HEK293 (cell line): Measurements from ENCODE around the gene RSBN1L.
A peak's percentile ranks its signal among the peaks of the same experiment; 100 is the strongest.

ENCODE experiments used
- SALL2 ChIP-seq: fragments of 450-650 bp; formaldehyde crosslinking; IDR thresholded peaks from 2 replicates; pipeline ENCODE4 v1.5.0; 2017; ENCODE audit warnings: missing biosample characterization, mild to moderate bottlenecking, missing genetic modification characterization, borderline replicate concordance
- SETDB1 ChIP-seq: IDR thresholded peaks from one replicate; pipeline ENCODE4 v1.6.1; 2017; ENCODE audit warnings: mild to moderate bottlenecking, low read length, moderate library complexity, mixed read lengths; ENCODE audit not compliant: insufficient read length
- SP2 ChIP-seq: fragments of 450-650 bp; formaldehyde crosslinking; IDR thresholded peaks from 2 replicates; pipeline ENCODE4 v1.5.1; 2016; ENCODE audit warnings: missing biosample characterization, missing genetic modification characterization
- YY2 ChIP-seq: fragments of 450-650 bp; formaldehyde crosslinking; IDR thresholded peaks from 2 replicates; pipeline ENCODE4 v1.5.1; 2016; ENCODE audit warnings: missing biosample characterization, missing genetic modification characterization
- ZBTB21 ChIP-seq: fragments of 450-650 bp; formaldehyde crosslinking; IDR thresholded peaks from 2 replicates; pipeline ENCODE4 v1.5.1; 2017; ENCODE audit warnings: missing biosample characterization, missing genetic modification characterization
- ZBTB8A ChIP-seq: fragments of 450-650 bp; formaldehyde crosslinking; IDR thresholded peaks from 2 replicates; pipeline ENCODE4 v1.5.1; 2016; ENCODE audit warnings: missing biosample characterization, missing genetic modification characterization
- ZFP41 ChIP-seq: fragments of 450-650 bp; formaldehyde crosslinking; IDR thresholded peaks from 2 replicates; pipeline ENCODE4 v1.5.1; 2016; ENCODE audit warnings: missing biosample characterization, missing genetic modification characterization, borderline replicate concordance
- ZIC2 ChIP-seq: fragments of 450-650 bp; formaldehyde crosslinking; IDR thresholded peaks from 2 replicates; pipeline ENCODE4 v1.5.1; 2016; ENCODE audit warnings: missing biosample characterization, missing genetic modification characterization
- ZNF132 ChIP-seq: fragments of 450-650 bp; formaldehyde crosslinking; IDR thresholded peaks from 2 replicates; pipeline ENCODE4 v1.5.1; 2017; ENCODE audit warnings: missing biosample characterization, missing genetic modification characterization, borderline replicate concordance
- ZNF248 ChIP-seq: fragments of 450-650 bp; formaldehyde crosslinking; IDR thresholded peaks from 2 replicates; pipeline ENCODE4 v1.5.1; 2017; ENCODE audit warnings: missing biosample characterization, missing genetic modification characterization
- ZNF335 ChIP-seq: fragments of 450-650 bp; formaldehyde crosslinking; conservative IDR thresholded peaks from 2 replicates; pipeline ENCODE4 v1.5.1; 2016; ENCODE audit warnings: missing biosample characterization, missing genetic modification characterization
- ZNF341 ChIP-seq: fragments of 450-650 bp; formaldehyde crosslinking; IDR thresholded peaks from 2 replicates; pipeline ENCODE4; 2016; ENCODE audit warnings: low read depth, missing biosample characterization, missing genetic modification characterization
- ZNF366 ChIP-seq: fragments of 450-650 bp; formaldehyde crosslinking; conservative IDR thresholded peaks from 2 replicates; pipeline ENCODE4 v1.5.1; 2016; ENCODE audit warnings: missing biosample characterization, missing genetic modification characterization
- ZNF426 ChIP-seq: fragments of 450-650 bp; formaldehyde crosslinking; IDR thresholded peaks from 2 replicates; pipeline ENCODE4 v1.5.1; 2017; ENCODE audit warnings: missing biosample characterization, missing genetic modification characterization, mild to moderate bottlenecking, inconsistent platforms, moderate library complexity
- ZNF549 ChIP-seq: fragments of 450-650 bp; IDR thresholded peaks from 2 replicates; pipeline ENCODE4 v1.5.1; 2018; ENCODE audit warnings: missing biosample characterization, missing genetic modification characterization, mild to moderate bottlenecking, inconsistent platforms, moderate library complexity
- ZNF623 ChIP-seq: fragments of 450-650 bp; formaldehyde crosslinking; IDR thresholded peaks from 2 replicates; pipeline ENCODE4 v1.5.1; 2016; ENCODE audit warnings: missing biosample characterization, missing genetic modification characterization
- ZNF629 ChIP-seq: fragments of 450-650 bp; formaldehyde crosslinking; IDR thresholded peaks from 2 replicates; pipeline ENCODE4 v1.5.1; 2017; ENCODE audit warnings: missing biosample characterization, missing genetic modification characterization
- ZNF76 ChIP-seq: fragments of 450-650 bp; formaldehyde crosslinking; IDR thresholded peaks from 2 replicates; pipeline ENCODE4; 2016; ENCODE audit warnings: low read depth, missing biosample characterization, missing genetic modification characterization, borderline replicate concordance
- ZNF768 ChIP-seq: fragments of 450-650 bp; formaldehyde crosslinking; IDR thresholded peaks from 2 replicates; pipeline ENCODE4 v1.5.1; 2018; ENCODE audit warnings: missing biosample characterization, mild to moderate bottlenecking, missing genetic modification characterization
- TF ChIP-seq, protein P1 (sequence below): fragments of 450-650 bp; formaldehyde crosslinking; optimal IDR thresholded peaks from 2 replicates; pipeline ENCODE3; 2016; ENCODE audit warnings: missing biosample characterization, mild to moderate bottlenecking, missing genetic modification characterization
- TF ChIP-seq, protein P2 (sequence below): fragments of 450-650 bp; IDR thresholded peaks from 2 replicates; pipeline ENCODE4 v1.5.1; 2018; ENCODE audit warnings: missing biosample characterization, mild to moderate bottlenecking, missing genetic modification characterization
- TF ChIP-seq, protein P3 (sequence below): fragments of 450-650 bp; formaldehyde crosslinking; IDR thresholded peaks from 2 replicates; pipeline ENCODE4 v1.5.1; 2017; ENCODE audit warnings: missing biosample characterization, mild to moderate bottlenecking, missing genetic modification characterization, moderate library complexity
- TF ChIP-seq, protein P4 (sequence below): fragments of 450-650 bp; formaldehyde crosslinking; IDR thresholded peaks from 2 replicates; pipeline ENCODE4 v1.5.1; 2017; ENCODE audit warnings: missing biosample characterization, missing genetic modification characterization
- TF ChIP-seq, protein P5 (sequence below): IDR thresholded peaks from 2 replicates; pipeline ENCODE4 v1.6.1; 2011; ENCODE audit warnings: mild to moderate bottlenecking, low read depth, low read length, borderline replicate concordance
- TF ChIP-seq, protein P6 (sequence below): fragments of 450-650 bp; formaldehyde crosslinking; IDR thresholded peaks from 2 replicates; pipeline ENCODE4 v1.5.1; 2016; ENCODE audit warnings: missing biosample characterization, missing genetic modification characterization, borderline replicate concordance

The RSBN1L gene

DNA sequence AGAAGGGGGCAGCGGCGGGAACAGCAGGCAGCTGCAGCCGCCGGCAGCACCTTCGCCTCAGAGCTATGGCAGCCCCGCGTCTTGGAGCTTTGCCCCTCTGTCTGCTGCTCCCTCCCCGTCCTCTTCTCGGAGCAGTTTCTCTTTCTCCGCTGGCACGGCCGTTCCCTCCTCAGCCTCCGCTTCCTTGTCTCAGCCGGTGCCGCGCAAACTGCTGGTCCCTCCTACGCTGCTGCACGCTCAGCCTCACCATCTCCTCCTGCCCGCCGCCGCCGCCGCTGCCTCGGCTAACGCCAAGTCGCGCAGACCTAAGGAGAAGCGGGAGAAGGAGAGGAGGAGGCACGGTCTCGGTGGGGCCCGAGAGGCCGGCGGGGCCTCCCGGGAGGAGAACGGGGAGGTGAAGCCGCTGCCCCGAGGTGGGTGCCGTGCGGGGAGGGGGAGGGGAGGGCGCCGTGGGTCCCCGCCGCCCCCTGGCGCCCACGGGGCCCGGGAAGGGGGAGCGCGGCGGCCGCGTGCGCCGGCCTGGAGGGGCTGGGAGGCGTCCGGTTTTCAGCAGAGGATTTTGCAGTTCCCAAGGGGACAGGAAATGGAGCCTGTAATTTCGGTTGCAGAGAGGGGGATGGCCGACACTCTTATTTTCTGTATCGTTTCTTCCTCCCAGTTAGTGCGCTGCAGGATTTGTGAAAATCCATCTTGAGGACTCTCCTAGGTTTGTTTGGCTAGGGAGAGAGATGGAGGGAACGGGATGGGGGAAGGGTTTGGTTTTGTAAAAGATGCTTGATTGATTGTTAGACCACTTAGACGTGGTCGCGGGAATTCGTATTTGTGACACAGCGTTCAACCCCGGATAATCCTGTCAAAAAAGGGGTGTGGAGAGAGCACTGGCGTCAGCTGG is 630 bp downstream of the RSBN1L start (continued):
- TF ChIP-seq SETDB1 = no peak
- 0 out of 2 replicates have a peak, but pooled peaks have one; percentile 8 for TF ChIP-seq ZNF76 (tag by site-specific recombination)
- TF ChIP-seq ZFP41 (tag by site-specific recombination) = no peak
- peak; percentile 25; the same call in 1 of the 2 replicates for TF ChIP-seq SP2 (tag by site-specific recombination)
- no peak for TF ChIP-seq SALL2 (tag by site-specific recombination)
- peak; percentile 59 for TF ChIP-seq ZNF335 (tag by site-specific recombination)
- TF ChIP-seq YY2 (tag by site-specific recombination) = no peak; the same call in 1 of the 2 replicates
- TF ChIP-seq ZIC2 (tag by site-specific recombination) = 0 out of 2 replicates have a peak, but pooled peaks have one; percentile 6
- TF ChIP-seq ZNF366 (tag by site-specific recombination) = peak; percentile 76
- TF ChIP-seq, protein P1, sequence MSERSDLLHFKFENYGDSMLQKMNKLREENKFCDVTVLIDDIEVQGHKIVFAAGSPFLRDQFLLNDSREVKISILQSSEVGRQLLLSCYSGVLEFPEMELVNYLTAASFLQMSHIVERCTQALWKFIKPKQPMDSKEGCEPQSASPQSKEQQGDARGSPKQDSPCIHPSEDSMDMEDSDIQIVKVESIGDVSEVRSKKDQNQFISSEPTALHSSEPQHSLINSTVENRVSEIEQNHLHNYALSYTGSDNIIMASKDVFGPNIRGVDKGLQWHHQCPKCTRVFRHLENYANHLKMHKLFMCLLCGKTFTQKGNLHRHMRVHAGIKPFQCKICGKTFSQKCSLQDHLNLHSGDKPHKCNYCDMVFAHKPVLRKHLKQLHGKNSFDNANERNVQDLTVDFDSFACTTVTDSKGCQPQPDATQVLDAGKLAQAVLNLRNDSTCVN (tag by site-specific recombination) = peak; percentile 89
- TF ChIP-seq, protein P2, sequence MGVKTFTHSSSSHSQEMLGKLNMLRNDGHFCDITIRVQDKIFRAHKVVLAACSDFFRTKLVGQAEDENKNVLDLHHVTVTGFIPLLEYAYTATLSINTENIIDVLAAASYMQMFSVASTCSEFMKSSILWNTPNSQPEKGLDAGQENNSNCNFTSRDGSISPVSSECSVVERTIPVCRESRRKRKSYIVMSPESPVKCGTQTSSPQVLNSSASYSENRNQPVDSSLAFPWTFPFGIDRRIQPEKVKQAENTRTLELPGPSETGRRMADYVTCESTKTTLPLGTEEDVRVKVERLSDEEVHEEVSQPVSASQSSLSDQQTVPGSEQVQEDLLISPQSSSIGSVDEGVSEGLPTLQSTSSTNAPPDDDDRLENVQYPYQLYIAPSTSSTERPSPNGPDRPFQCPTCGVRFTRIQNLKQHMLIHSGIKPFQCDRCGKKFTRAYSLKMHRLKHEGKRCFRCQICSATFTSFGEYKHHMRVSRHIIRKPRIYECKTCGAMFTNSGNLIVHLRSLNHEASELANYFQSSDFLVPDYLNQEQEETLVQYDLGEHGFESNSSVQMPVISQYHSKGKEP (tag by site-specific recombination) = no peak
- TF ChIP-seq, protein P3, sequence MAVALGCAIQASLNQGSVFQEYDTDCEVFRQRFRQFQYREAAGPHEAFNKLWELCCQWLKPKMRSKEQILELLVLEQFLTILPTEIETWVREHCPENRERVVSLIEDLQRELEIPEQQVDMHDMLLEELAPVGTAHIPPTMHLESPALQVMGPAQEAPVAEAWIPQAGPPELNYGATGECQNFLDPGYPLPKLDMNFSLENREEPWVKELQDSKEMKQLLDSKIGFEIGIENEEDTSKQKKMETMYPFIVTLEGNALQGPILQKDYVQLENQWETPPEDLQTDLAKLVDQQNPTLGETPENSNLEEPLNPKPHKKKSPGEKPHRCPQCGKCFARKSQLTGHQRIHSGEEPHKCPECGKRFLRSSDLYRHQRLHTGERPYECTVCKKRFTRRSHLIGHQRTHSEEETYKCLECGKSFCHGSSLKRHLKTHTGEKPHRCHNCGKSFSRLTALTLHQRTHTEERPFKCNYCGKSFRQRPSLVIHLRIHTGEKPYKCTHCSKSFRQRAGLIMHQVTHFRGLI (tag by site-specific recombination) = no peak
- TF ChIP-seq ZNF341 (tag by site-specific recombination) = peak; percentile 93
- TF ChIP-seq, protein P4, sequence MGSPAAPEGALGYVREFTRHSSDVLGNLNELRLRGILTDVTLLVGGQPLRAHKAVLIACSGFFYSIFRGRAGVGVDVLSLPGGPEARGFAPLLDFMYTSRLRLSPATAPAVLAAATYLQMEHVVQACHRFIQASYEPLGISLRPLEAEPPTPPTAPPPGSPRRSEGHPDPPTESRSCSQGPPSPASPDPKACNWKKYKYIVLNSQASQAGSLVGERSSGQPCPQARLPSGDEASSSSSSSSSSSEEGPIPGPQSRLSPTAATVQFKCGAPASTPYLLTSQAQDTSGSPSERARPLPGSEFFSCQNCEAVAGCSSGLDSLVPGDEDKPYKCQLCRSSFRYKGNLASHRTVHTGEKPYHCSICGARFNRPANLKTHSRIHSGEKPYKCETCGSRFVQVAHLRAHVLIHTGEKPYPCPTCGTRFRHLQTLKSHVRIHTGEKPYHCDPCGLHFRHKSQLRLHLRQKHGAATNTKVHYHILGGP (tag by site-specific recombination) = no peak
- TF ChIP-seq, protein P5, sequence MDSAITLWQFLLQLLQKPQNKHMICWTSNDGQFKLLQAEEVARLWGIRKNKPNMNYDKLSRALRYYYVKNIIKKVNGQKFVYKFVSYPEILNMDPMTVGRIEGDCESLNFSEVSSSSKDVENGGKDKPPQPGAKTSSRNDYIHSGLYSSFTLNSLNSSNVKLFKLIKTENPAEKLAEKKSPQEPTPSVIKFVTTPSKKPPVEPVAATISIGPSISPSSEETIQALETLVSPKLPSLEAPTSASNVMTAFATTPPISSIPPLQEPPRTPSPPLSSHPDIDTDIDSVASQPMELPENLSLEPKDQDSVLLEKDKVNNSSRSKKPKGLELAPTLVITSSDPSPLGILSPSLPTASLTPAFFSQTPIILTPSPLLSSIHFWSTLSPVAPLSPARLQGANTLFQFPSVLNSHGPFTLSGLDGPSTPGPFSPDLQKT = no peak
- TF ChIP-seq ZNF629 = peak; percentile 40; the same call in 1 of the 2 replicates
- TF ChIP-seq, protein P6, sequence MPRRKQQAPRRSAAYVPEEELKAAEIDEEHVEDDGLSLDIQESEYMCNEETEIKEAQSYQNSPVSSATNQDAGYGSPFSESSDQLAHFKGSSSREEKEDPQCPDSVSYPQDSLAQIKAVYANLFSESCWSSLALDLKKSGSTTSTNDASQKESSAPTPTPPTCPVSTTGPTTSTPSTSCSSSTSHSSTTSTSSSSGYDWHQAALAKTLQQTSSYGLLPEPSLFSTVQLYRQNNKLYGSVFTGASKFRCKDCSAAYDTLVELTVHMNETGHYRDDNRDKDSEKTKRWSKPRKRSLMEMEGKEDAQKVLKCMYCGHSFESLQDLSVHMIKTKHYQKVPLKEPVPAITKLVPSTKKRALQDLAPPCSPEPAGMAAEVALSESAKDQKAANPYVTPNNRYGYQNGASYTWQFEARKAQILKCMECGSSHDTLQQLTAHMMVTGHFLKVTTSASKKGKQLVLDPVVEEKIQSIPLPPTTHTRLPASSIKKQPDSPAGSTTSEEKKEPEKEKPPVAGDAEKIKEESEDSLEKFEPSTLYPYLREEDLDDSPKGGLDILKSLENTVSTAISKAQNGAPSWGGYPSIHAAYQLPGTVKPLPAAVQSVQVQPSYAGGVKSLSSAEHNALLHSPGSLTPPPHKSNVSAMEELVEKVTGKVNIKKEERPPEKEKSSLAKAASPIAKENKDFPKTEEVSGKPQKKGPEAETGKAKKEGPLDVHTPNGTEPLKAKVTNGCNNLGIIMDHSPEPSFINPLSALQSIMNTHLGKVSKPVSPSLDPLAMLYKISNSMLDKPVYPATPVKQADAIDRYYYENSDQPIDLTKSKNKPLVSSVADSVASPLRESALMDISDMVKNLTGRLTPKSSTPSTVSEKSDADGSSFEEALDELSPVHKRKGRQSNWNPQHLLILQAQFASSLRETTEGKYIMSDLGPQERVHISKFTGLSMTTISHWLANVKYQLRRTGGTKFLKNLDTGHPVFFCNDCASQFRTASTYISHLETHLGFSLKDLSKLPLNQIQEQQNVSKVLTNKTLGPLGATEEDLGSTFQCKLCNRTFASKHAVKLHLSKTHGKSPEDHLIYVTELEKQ (tag by site-specific recombination) = peak; percentile 45; the same call in 1 of the 2 replicates
- no peak for TF ChIP-seq ZNF132 (tag by site-specific recombination)
- peak; percentile 52 for TF ChIP-seq ZBTB8A (tag by site-specific recombination)
- no peak for TF ChIP-seq ZNF768
- TF ChIP-seq ZNF426 (tag by site-specific recombination) = no peak
- no peak for TF ChIP-seq ZBTB21 (tag by site-specific recombination)
- no peak for TF ChIP-seq ZNF623 (tag by site-specific recombination)
- TF ChIP-seq ZNF549 (tag by site-specific recombination) = no peak
- TF ChIP-seq ZNF248 (tag by site-specific recombination) = no peak
